Measurements from ENCODE around the gene JARID2.
A peak's percentile ranks its signal among the peaks of the same experiment; 100 is the strongest.

The JARID2 gene

DNA sequence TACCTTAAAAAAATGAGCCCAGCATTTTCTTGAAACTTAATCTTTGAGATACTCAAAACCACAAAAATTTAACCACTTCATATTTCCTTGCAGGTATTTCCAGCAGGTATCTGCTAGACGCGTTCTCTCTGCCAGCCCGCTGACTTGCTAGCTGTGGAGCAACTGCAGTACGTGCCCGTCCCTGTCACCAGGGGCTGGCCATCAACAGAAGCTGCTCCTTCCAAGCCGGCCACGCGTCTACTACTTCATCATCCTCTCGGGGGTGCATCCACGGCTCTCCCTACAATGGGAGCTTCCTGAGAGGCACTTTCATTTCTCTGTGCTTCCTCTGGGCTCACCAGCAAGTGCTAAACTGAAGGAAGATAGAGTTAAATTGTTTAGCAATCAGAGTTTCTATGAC is 284.5 kb downstream of the JARID2 start:
- peak; percentile 17 for DNase-seq

- DNase-seq: no peak
Measured at GRCh38 chr6:15531973-15532372, 286.1 kb downstream of the JARID2 start.

- DNase-seq: no peak
Measured at GRCh38 chr6:15533379-15534026, 287.6 kb downstream of the JARID2 start.

- DNase-seq: peak; percentile 89
Measured at GRCh38 chr6:15534974-15535373, 289.1 kb downstream of the JARID2 start.

GRCh38 chr6:15535495-15536197 is 289.8 kb downstream of the JARID2 start:
- no peak for DNase-seq

- DNase-seq: no peak
Measured at GRCh38 chr6:15536198-15536955, 290.5 kb downstream of the JARID2 start.

DNA sequence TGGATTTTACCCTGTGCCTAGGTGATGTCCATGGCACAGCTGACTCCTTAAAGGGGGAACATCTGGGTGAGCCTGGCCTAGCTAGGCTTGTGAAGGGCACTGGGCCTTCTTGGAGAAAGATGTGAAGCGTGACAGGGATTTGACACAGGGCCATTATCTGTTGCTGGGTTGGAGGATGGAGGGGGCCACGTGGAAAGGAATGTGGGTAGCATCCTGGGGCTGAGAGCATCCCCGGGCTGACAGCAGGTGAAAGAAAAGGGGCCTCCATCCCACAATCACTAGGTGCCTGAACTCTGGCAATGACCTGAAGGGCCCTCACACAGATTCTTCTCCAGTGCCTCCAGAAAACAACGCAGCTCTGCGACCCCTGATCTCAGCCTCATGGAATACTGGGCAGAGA is 292.2 kb downstream of the JARID2 start:
- DNase-seq: no peak

DNA sequence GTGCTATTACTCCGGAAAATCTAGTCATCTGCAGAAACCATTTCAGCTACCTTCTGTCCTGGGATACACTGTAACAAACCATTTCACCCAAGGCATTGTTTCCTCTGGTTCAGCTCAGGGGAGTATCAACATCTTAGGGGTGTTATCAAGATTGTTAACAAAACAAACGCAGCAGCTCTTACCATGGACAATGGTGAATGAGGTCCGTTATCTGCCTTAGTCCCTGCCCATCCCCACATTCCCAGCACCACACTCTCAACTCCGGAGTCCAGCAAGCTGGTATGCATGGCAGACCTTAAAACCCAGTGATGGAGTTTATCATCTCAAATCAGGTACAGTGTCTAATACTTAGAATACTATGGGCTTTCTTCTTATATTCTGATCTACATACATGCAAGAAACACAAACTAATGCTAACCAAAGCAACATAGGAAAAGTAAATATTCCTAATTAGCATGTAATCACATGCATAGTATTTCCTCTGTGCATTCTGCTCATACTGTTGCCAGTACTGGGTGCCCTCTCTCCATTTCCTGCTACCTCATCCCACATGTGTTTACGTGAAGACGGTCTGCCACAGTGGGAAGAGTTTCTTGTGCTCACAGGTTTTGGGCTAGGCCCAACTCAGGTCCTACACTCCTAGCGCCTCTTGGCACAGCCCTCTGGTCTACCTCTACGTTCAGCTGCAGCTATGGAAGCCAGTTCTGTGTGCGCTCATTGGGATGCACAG is 293.1 kb downstream of the JARID2 start:
- DNase-seq: no peak

DNA sequence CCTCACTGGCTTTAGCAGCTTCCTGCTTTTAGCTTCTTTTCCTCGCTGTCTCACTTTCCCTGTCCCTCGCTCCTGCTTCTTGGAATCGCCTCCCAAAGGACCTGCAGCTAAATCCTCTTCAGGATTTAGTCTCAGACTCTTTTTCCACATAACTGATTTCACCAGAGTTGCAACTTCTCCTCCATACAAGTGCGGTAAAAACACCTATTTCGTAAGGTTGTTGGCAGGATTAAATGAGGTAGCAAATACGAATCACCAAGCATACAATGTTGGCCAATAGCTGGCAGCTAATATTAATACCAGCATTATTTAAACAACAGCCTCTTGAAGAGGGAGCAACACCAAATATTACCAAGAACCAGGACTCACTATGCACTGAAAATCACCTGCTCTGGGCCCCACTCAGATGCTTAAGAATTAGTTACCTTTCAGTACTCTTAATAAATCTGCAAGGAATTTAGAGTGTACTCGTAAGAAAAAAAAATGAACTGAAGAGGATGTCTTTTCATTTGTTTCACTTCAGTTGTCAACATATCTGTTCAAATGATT is 293.9 kb downstream of the JARID2 start:
- DNase-seq: no peak

- peak; percentile 77 for DNase-seq
Measured at GRCh38 chr6:15543332-15543917, 297.6 kb downstream of the JARID2 start.

DNA sequence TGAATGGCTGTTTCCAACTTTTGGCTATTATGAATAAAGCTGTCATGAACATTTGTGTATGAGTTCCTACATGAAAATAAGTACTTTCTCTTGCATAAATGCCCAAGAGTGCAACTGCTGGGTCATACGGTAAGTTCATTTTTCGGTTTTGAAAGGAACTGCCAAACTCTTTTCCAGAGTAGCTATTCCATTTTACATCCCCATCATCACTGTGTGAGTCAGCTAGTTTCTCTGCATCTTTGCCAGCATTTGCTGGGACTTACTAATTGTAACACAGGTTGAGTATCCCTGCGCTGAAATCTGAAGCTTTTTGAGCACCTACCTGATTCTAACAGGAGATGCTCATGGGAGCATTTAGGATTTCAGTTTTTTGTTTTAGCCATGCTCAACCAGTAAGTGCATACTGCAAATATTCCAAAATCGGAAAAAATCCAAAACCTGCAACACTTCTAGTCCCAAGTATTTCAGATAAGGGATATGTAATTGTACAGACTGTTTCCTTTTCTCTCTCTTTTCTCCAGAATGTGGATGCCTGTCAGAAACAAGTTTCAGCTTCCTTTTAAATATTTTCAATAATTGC is 298.5 kb downstream of the JARID2 start:
- DNase-seq: no peak

GRCh38 chr6:15546591-15546990 is 300.7 kb downstream of the JARID2 start:
- DNase-seq: no peak

DNA sequence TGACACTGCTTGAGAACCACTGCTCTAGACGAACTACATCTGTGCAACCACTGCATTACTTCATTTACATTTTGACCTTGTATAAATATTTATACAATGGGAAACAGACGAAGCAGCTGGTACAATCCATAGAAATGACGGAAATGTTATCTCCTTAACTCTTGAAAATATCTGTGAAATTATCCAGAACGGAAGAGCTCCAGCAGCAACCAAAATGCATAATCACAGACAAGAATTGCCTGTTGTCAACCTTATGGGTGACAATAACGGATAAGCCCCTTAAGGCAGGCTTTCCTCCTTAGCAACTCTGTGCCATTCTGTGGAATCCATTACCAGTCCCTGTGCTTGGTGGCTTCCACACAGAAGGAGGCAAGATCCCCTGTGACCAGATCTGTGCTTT is 301.5 kb downstream of the JARID2 start:
- DNase-seq: no peak

DNA sequence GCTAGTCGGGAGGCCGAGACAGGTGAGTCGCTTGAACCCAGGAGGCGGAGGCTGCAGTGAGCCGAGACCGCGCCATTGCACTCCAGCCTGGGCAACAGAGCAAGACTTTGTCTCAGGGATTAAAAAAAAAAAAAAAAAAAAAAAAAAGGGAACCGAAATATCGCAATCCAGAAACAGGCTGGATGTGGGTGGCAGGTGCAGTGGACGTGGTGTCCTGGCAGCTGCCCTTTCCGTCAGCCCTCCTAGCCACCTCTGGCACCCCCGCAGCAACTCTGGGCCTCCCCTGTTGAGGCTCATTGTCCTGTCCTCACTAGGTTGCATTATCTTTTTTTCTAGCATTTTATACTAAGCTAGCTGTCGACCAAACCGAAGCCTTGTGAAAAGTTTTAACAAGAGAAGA is 303.5 kb downstream of the JARID2 start:
- DNase-seq: peak; percentile 52

DNA sequence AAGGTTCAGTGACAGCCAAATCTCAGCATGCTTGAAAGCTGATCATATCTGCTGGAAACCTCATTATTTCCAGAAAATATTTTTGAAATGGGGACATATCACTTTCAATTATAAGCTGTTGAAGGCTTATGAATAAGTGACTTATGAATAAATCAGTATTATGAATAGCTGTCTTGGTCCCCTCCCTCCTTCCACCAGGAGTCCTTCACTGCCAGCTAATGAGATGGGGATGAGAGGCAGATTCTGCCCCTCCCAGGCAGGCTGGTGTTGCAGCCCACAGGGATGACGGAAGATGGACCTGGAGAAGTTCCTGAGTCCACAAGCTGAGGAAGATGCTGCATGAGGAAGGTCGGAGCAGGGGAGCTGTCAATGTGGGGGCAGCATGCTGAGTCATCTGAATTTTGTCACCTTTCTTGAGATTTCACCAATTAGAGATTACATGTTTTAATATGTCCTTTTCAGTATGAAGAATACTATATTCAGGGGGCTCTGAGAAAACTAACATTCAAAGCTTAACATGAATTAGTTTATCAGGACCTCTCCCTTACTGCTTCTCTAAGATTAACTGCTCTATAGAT is 304.8 kb downstream of the JARID2 start:
- DNase-seq: no peak

GRCh38 chr6:15551262-15551661 is 305.4 kb downstream of the JARID2 start:
- DNase-seq: no peak

GRCh38 chr6:15551798-15552197 is 305.9 kb downstream of the JARID2 start:
- no peak for DNase-seq

- no peak for DNase-seq
Measured at GRCh38 chr6:15553031-15553430, 307.2 kb downstream of the JARID2 start.

GRCh38 chr6:15553736-15554294 is 307.9 kb downstream of the JARID2 start:
- DNase-seq: no peak

GRCh38 chr6:15554728-15555100 is 308.8 kb downstream of the JARID2 start:
- DNase-seq: no peak

Measured in MV-4-11 (cell line).